GM23338 (cell line): Measurements from ENCODE around the gene ADPGK. TPM values are rescaled to one million over a fixed set of nuclear protein-coding genes. Genes with fewer than 3 reads are reported as not detected.
A peak's percentile ranks its signal among the peaks of the same experiment; 100 is the strongest.

Source experiments
- ATAC-seq: fragments of 200-7000 bp; cut with Tn5 transposase; 3 replicates; pipeline ENCODE4 v1.9.1; 2020
- DNase-seq: peaks from one replicate; pipeline ENCODE4 v3.0.0-alpha.2; 2015; ENCODE audit warnings: low spot score
- H2AFZ ChIP-seq: fragments of 200-600 bp; sonication (generic); 2 replicates; pipeline ENCODE4 v1.8.0; 2016; ENCODE audit warnings: antibody characterized with exemption, mild to moderate bottlenecking, moderate library complexity
- H3F3A ChIP-seq: fragments of 200-600 bp; sonication (generic); replicated peaks from 2 replicates; pipeline ENCODE4 v1.8.0; 2017; ENCODE audit warnings: antibody characterized with exemption, mixed run types, low read depth
- H3K27ac ChIP-seq: fragments of 200-600 bp; sonication (generic); 2 replicates; pipeline ENCODE4 v1.6.1; 2016; ENCODE audit warnings: low read depth
- H3K27me3 ChIP-seq: fragments of 200-600 bp; sonication (generic); 2 replicates; pipeline ENCODE4 v1.8.0; 2016; ENCODE audit warnings: mild to moderate bottlenecking, mixed run types, moderate library complexity; ENCODE audit not compliant: insufficient read depth
- H3K36me3 ChIP-seq: fragments of 200-600 bp; sonication (generic); 2 replicates; pipeline ENCODE4 v1.8.0; 2016; ENCODE audit warnings: mild to moderate bottlenecking; ENCODE audit not compliant: insufficient read depth
- H3K4me1 ChIP-seq: fragments of 200-600 bp; sonication (generic); 2 replicates; pipeline ENCODE4 v1.8.0; 2016; ENCODE audit warnings: mild to moderate bottlenecking, moderate library complexity; ENCODE audit not compliant: insufficient read depth
- H3K4me2 ChIP-seq: fragments of 200-600 bp; sonication (generic); 2 replicates; pipeline ENCODE4 v1.7.1; 2017; ENCODE audit warnings: mixed run types
- H3K4me3 ChIP-seq: fragments of 200-600 bp; sonication (generic); 2 replicates; pipeline ENCODE4 v1.6.1; 2016; ENCODE audit warnings: mixed run types
- H3K79me2 ChIP-seq: fragments of 200-600 bp; sonication (generic); replicated peaks from 2 replicates; pipeline ENCODE4 v1.8.0; 2017; ENCODE audit warnings: mild to moderate bottlenecking; ENCODE audit not compliant: insufficient read depth
- H3K9me2 ChIP-seq: fragments of 200-600 bp; sonication (generic); 2 replicates; pipeline ENCODE4 v1.8.0; 2017; ENCODE audit not compliant: insufficient read depth
- H4K20me1 ChIP-seq: fragments of 200-600 bp; sonication (generic); replicated peaks from 2 replicates; pipeline ENCODE4 v1.8.0; 2017; ENCODE audit warnings: mild to moderate bottlenecking; ENCODE audit not compliant: insufficient read depth
- H3K27ac Mint-ChIP-seq: 2 replicates; pipeline ENCODE4 v1.8.0; 2020; ENCODE audit warnings: inconsistent platforms, mild to moderate bottlenecking, moderate library complexity, mixed read lengths
- H3K27me3 Mint-ChIP-seq: 3 replicates; pipeline ENCODE4 v1.8.0; 2022; ENCODE audit warnings: low read depth, mild to moderate bottlenecking, moderate library complexity, mixed read lengths, inconsistent platforms; ENCODE audit not compliant: insufficient read depth, poor library complexity
- H3K36me3 Mint-ChIP-seq: 3 replicates; pipeline ENCODE4 v1.8.0; 2021; ENCODE audit warnings: low read depth, mild to moderate bottlenecking, inconsistent platforms, moderate library complexity, mixed read lengths
- H3K4me1 Mint-ChIP-seq: 3 replicates; pipeline ENCODE4 v1.8.0; 2020; ENCODE audit warnings: mild to moderate bottlenecking, inconsistent platforms, mixed read lengths
- H3K4me3 Mint-ChIP-seq: 3 replicates; pipeline ENCODE4 v1.8.0; 2021; ENCODE audit warnings: moderate library complexity, mild to moderate bottlenecking, inconsistent platforms, mixed read lengths
- H3K9me3 Mint-ChIP-seq: 3 replicates; pipeline ENCODE4 v1.8.0; 2020; ENCODE audit warnings: moderate library complexity, mild to moderate bottlenecking, inconsistent platforms, mixed read lengths
- CREB1 ChIP-seq: fragments of 250-450 bp; sonication (Bioruptor Pico); IDR thresholded peaks from 2 replicates; pipeline ENCODE4 v1.5.0; 2020; ENCODE audit warnings: low read depth, mild to moderate bottlenecking, moderate library complexity
- EZH2 ChIP-seq: fragments of 200-600 bp; sonication (generic); IDR thresholded peaks from one replicate; pipeline ENCODE4 v1.8.0; 2017; ENCODE audit warnings: antibody characterized with exemption, mild to moderate bottlenecking, low read depth; ENCODE audit not compliant: unreplicated experiment
- EZH2phosphoT487 ChIP-seq: fragments of 200-600 bp; sonication (generic); IDR thresholded peaks from one replicate; pipeline ENCODE4 v1.8.1; 2018; ENCODE audit warnings: antibody characterized with exemption; ENCODE audit not compliant: unreplicated experiment
- NANOG ChIP-seq: IDR thresholded peaks from 2 replicates; pipeline ENCODE4 v1.6.1; 2016; ENCODE audit warnings: antibody characterized with exemption, borderline replicate concordance
- ZNF114 ChIP-seq: fragments of 250-450 bp; sonication (Bioruptor Pico); IDR thresholded peaks from 2 replicates; pipeline ENCODE4 v1.5.0; 2020; ENCODE audit warnings: mild to moderate bottlenecking, moderate library complexity
- ZNF462 ChIP-seq: fragments of 250-450 bp; sonication (Bioruptor Pico); IDR thresholded peaks from 2 replicates; pipeline ENCODE4 v1.5.0; 2020; ENCODE audit warnings: mild to moderate bottlenecking, moderate library complexity
- polyA plus RNA-seq: library from polyadenylated mRNA; unstranded; fragments of >200 nt; fragmentation: Nextera tagmentation; extraction: Ambion mirVana; gene quantifications from 2 replicates; pipeline ENCODE4 v1.2.1, GENCODE V29; 2016
- total RNA-seq: library from RNA; depleted of rRNA; stranded (reverse); fragments of >200 nt; shearing (Covaris generic); gene quantifications from 2 replicates; pipeline ENCODE4 v1.2.3, GENCODE V29; 2014
- TF ChIP-seq, protein P1 (sequence below), 2 experiments: fragments of 200-600 bp in 1 of 2; sonication (generic) in 1 of 2; conservative IDR thresholded peaks; 2 replicates each; pipeline versions ENCODE4 v1.5.1 to v1.6.1; 2016 to 2017; ENCODE audit warnings: antibody characterized with exemption in 2 of 2, low read depth in 2 of 2, mild to moderate bottlenecking in 2 of 2, moderate library complexity in 1 of 2
- TF ChIP-seq, protein P2 (sequence below): IDR thresholded peaks from 2 replicates; pipeline ENCODE4 v1.6.1; 2016; ENCODE audit warnings: antibody characterized with exemption
- TF ChIP-seq, protein P3 (sequence below): IDR thresholded peaks from one replicate; pipeline ENCODE4 v1.6.1; 2018; ENCODE audit warnings: antibody characterized with exemption; ENCODE audit not compliant: unreplicated experiment

Gene ADPGK
- total and polyA plus RNA-seq, 2 experiments from 2014 or later, result 21.5 to 57.0 TPM

DNA sequence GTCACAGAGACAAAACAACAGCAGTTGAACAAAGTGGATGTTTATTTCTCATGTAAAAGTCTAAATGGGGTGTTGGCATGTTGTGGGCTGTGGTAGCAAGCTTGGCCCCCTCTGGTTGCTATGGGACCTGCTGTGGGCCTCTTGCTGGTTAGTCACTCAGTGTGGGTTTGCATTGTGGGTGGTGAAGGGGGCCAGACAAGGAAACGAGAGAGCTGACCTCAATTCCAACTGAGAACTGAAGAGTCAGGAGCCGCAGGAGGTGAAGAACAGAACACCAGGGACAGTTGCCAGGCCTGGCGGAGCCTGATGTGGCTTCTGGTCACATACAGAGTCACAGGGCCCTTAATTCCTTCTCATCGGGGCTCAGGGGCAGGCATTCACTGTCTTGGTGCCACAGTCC, 1.9 kb upstream of the ADPGK start:
- peak overlapping the region; percentile 88 for H2AFZ ChIP-seq

More for the DNA sequence above, 1.9 kb upstream of the ADPGK start:
- Histone ChIP-seq H4K20me1 (no peaks in the 10 kb centered on the region; the same call in 1 of the 2 replicates), H3K4me1 (peaks cover 16% of the 10 kb centered on the region), H3K79me2 (peaks cover 29% of the 10 kb centered on the region), H3K9me2 (no peaks in the 10 kb centered on the region), H3F3A (peaks cover 5% of the 10 kb centered on the region; the same call in 1 of the 2 replicates), H3K36me3 (peaks cover 3% of the 10 kb centered on the region; the same call in 1 of the 2 replicates), H3K27ac (no peak overlapping the region), H3K27me3 (no peaks in the 10 kb centered on the region), H3K4me3 (no peak overlapping the region), H3K4me2 (no peak overlapping the region)
- peaks cover 15% of the 10 kb centered on the region for H3K4me1 Mint-ChIP-seq
- H3K4me3 Mint-ChIP-seq, result no peak overlapping the region
- H3K36me3 Mint-ChIP-seq, result no peaks in the 10 kb centered on the region; the same call in 2 of the 3 replicates
- H3K27me3 Mint-ChIP-seq, result no peaks in the 10 kb centered on the region
- ATAC-seq (no peak), DNase-seq (no peak)
- TF ChIP-seq, protein P1, sequence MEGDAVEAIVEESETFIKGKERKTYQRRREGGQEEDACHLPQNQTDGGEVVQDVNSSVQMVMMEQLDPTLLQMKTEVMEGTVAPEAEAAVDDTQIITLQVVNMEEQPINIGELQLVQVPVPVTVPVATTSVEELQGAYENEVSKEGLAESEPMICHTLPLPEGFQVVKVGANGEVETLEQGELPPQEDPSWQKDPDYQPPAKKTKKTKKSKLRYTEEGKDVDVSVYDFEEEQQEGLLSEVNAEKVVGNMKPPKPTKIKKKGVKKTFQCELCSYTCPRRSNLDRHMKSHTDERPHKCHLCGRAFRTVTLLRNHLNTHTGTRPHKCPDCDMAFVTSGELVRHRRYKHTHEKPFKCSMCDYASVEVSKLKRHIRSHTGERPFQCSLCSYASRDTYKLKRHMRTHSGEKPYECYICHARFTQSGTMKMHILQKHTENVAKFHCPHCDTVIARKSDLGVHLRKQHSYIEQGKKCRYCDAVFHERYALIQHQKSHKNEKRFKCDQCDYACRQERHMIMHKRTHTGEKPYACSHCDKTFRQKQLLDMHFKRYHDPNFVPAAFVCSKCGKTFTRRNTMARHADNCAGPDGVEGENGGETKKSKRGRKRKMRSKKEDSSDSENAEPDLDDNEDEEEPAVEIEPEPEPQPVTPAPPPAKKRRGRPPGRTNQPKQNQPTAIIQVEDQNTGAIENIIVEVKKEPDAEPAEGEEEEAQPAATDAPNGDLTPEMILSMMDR (conservative IDR thresholded peaks at IDR 0.05; ENCODE audit: low read depth in 2 of 2), result no peak
- TF ChIP-seq CREB1 (CRISPR knock-in tag) (no peak), EZH2 (no peak), NANOG (no peak), ZNF114 (CRISPR knock-in tag) (no peak), ZNF462 (CRISPR knock-in tag) (no peak), EZH2phosphoT487 (no peak)
- TF ChIP-seq, protein P2, sequence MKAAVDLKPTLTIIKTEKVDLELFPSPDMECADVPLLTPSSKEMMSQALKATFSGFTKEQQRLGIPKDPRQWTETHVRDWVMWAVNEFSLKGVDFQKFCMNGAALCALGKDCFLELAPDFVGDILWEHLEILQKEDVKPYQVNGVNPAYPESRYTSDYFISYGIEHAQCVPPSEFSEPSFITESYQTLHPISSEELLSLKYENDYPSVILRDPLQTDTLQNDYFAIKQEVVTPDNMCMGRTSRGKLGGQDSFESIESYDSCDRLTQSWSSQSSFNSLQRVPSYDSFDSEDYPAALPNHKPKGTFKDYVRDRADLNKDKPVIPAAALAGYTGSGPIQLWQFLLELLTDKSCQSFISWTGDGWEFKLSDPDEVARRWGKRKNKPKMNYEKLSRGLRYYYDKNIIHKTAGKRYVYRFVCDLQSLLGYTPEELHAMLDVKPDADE, result no peak
- TF ChIP-seq, protein P3, sequence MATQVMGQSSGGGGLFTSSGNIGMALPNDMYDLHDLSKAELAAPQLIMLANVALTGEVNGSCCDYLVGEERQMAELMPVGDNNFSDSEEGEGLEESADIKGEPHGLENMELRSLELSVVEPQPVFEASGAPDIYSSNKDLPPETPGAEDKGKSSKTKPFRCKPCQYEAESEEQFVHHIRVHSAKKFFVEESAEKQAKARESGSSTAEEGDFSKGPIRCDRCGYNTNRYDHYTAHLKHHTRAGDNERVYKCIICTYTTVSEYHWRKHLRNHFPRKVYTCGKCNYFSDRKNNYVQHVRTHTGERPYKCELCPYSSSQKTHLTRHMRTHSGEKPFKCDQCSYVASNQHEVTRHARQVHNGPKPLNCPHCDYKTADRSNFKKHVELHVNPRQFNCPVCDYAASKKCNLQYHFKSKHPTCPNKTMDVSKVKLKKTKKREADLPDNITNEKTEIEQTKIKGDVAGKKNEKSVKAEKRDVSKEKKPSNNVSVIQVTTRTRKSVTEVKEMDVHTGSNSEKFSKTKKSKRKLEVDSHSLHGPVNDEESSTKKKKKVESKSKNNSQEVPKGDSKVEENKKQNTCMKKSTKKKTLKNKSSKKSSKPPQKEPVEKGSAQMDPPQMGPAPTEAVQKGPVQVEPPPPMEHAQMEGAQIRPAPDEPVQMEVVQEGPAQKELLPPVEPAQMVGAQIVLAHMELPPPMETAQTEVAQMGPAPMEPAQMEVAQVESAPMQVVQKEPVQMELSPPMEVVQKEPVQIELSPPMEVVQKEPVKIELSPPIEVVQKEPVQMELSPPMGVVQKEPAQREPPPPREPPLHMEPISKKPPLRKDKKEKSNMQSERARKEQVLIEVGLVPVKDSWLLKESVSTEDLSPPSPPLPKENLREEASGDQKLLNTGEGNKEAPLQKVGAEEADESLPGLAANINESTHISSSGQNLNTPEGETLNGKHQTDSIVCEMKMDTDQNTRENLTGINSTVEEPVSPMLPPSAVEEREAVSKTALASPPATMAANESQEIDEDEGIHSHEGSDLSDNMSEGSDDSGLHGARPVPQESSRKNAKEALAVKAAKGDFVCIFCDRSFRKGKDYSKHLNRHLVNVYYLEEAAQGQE, result no peak
- H3K27ac Mint-ChIP-seq, result no peak overlapping the region
- no peaks in the 10 kb centered on the region for H3K9me3 Mint-ChIP-seq
